ENCODE results near the gene SELENOH.
"Not testable (repeated sequence)": the region's sequence is repeated elsewhere in the genome, so short reads cannot be mapped to it uniquely, and the experiment has no call there.

Gene SELENOH

GRCh38 chr11:57741132-57742086, at the start of gene SELENOH:
Gene SELENOH (plus strand): TSS chr11:57741491. CDS start chr11:57741596, 105 bp downstream.
- DNase-seq (ENCODE audit: low read depth): peak; percentile 95

GRCh38 chr11:57698843-57699365, 42.4 kb upstream of the SELENOH start:
- no peak for DNase-seq (ENCODE audit: low read depth)

GRCh38 chr11:57699813-57700212, 41.5 kb upstream of the SELENOH start:
- DNase-seq (ENCODE audit: low read depth): no peak

GRCh38 chr11:57700425-57700824, 40.9 kb upstream of the SELENOH start:
- DNase-seq (ENCODE audit: low read depth): no peak

GRCh38 chr11:57703341-57703740, 38.0 kb upstream of the SELENOH start:
- no peak for DNase-seq (ENCODE audit: low read depth)

GRCh38 chr11:57704932-57705331, 36.4 kb upstream of the SELENOH start:
- no peak for DNase-seq (ENCODE audit: low read depth)

- not testable (repeated sequence) for DNase-seq (ENCODE audit: low read depth)
Measured at GRCh38 chr11:57705432-57705831, 35.9 kb upstream of the SELENOH start.

DNA sequence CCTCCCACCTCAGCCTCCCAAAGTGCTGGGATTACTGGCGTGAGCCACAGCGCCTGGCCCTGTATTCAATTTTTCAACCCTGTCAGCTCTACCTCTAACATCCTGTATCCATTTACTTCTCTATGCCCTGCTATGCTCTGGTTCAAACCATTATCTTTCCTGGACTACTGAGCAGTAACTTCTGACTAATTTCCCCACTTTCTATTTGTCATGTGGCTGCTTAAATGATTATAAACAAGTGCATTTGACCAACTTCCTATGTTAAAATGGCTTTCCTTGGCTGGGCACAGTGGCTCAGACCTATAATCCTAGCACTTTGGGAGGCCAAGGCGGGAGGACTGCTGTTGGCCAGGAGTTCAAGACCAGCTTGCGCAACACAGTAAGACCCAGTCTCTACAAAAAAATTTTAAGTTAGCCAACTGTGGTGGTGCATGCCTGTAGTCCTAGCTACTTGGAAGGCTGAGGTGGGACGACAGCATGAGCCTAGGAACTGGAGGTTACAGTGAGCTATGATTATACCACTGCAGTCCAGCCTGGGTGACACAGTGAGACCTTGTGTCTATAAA, 31.4 kb upstream of the SELENOH start:
- DNase-seq (ENCODE audit: low read depth): no peak

- DNase-seq (ENCODE audit: low read depth): peak; percentile 50
Measured at GRCh38 chr11:57711414-57712255, 29.7 kb upstream of the SELENOH start, which contains the start of gene MED19. Gene MED19 (minus strand): TSS chr11:57712215. CDS start chr11:57712179, 36 bp downstream.

- peak; percentile 80 for DNase-seq (ENCODE audit: low read depth)
Measured at GRCh38 chr11:57712256-57713150, 28.8 kb upstream of the SELENOH start, which contains the start of gene TMX2. Gene TMX2 (plus strand): TSS chr11:57712593. CDS start chr11:57712619, 26 bp downstream.

GRCh38 chr11:57713835-57714234, 27.5 kb upstream of the SELENOH start:
- DNase-seq (ENCODE audit: low read depth): no peak

DNA sequence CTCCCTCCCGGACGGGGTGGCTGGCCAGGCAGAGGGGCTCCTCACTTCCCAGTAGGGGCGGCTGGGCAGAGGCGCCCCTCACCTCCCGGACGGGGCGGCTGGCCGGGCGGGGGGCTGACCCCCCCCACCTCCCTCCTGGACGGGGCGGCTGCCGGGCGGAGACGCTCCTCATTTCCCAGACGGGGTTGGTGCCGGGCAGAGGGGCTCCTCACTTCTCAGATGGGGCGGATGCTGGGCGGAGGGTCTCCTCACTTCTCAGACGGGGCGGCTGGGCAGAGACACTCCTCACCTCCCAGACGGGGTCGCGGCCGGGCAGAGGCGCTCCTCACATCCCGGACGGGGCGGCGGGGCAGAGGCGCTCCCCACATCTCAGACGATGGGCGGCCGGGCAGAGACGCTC, 24.6 kb upstream of the SELENOH start:
- not testable (repeated sequence) for DNase-seq (ENCODE audit: low read depth)

- DNase-seq (ENCODE audit: low read depth): no peak
Measured at GRCh38 chr11:57727185-57727584, 14.1 kb upstream of the SELENOH start.

GRCh38 chr11:57728829-57729228, 12.5 kb upstream of the SELENOH start:
- DNase-seq (ENCODE audit: low read depth): no peak

GRCh38 chr11:57729479-57729878, 11.8 kb upstream of the SELENOH start:
- DNase-seq (ENCODE audit: low read depth): no peak

- DNase-seq (ENCODE audit: low read depth): no peak
Measured at GRCh38 chr11:57732661-57733060, 8.6 kb upstream of the SELENOH start.

- DNase-seq (ENCODE audit: low read depth): no peak
Measured at GRCh38 chr11:57735619-57736298, 5.5 kb upstream of the SELENOH start.

- no peak for DNase-seq (ENCODE audit: low read depth)
Measured at GRCh38 chr11:57742087-57742452, 779 bp downstream of the SELENOH start.

GRCh38 chr11:57744357-57744756, 3.1 kb downstream of the SELENOH start:
- DNase-seq (ENCODE audit: low read depth): no peak

GRCh38 chr11:57745206-57745605, 3.9 kb downstream of the SELENOH start:
- no peak for DNase-seq (ENCODE audit: low read depth)
